Left renal cortex interstitium (tissue), 4 donors: ENCODE results near the gene SLC22A3. TPM values are rescaled to one million over a fixed set of nuclear protein-coding genes. Genes with fewer than 3 reads are reported as not detected.
"Not testable (repeated sequence)": the region's sequence is repeated elsewhere in the genome, so short reads cannot be mapped to it uniquely, and the experiment has no call there.

ENCODE experiments used
- DNase-seq, 4 donors: peaks; one replicate each; pipeline ENCODE4 v3.0.0-alpha.2; 2013; ENCODE audit warnings: low read depth in 4 of 4, low spot score in 2 of 4, missing footprints in 1 of 4
- polyA plus RNA-seq, 4 donors: library from polyadenylated mRNA; unstranded; fragments of 120-200 nt; gene quantifications; one replicate each; pipeline ENCODE4 v1.2.1, GENCODE V29; 2013; ENCODE audit not compliant: insufficient read length in 4 of 4

SLC22A3 gene
- polyA plus RNA-seq, 4 donors, result 3.9 to 6.5 (median 4.7) TPM

DNA sequence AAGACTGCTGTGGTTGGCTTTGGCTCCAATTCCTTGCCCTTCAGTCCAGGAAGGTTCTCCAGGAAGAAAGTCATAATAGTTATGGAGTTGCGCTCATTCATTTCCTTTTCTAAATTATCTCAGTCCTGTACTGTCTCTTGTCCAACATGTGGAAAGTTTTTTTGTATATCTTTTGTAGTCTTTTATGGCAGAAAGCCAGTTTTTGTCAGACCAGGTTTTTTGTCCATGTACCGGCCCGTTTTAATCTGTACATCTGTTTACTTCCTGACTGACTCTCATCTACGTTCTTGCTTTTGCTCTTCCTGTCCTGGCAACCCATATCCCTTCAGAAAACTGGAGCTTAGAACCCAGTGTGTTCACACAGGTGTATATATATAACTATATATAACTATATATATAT, 127.9 kb downstream of the SLC22A3 start:
- DNase-seq, result not testable (repeated sequence)

DNA sequence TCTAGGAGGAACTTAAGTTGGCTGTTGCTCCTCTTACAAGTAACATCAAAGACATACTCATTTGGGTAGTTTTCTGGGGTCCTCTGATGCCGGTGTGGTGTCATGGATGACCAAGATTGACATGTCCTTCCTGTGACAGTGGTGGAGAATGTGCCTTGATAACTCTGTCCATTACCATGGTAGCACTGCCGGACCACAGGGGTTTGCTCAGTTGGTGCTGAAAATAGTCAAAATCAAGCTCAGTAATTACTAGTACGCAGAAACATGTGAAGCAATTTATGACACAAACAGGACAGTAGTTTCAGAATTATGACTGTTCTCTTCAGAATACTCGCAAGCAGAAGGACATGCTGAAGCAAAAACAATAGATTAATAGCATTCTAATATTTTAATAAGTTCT, 128.9 kb downstream of the SLC22A3 start:
- DNase-seq, result not testable (repeated sequence)

DNA sequence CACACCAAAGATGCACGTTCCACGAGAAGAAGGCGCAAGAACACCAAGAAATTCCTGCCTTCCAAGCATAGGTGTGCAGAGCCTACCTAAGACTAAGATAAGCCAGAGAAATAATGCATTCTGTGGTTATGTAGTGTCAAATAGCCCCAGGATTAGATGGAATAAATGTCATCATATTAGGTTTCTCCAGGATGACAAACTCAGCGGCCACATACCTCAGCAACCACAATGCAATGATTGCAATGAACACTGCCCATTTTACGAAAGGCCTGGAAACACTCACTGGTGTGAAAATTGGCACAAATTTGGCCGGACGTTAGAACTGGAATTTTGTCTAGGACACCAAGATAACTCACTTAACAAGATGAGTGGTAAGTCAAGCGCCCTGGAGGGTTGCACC, 129.7 kb downstream of the SLC22A3 start:
- DNase-seq, result no peak

DNA sequence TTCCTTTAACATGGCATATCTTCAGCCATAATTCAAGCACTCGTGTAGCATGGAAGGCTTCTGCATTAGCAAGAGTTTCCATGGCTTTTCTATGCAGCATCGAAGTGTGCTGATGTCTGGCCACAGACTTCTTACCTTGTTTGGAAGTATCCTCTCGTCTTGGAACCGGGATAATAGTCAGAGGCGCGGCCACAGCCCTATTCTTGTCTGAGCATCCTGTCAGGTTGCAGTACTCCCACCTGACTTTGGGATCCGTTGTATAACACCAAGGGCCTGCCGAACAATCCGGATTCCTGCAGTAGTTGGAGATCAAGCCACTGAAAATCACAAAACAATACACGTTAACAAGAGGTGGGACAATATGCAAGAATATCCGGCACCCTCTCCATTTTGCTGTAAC, 138.9 kb downstream of the SLC22A3 start:
- no peak for DNase-seq

DNA sequence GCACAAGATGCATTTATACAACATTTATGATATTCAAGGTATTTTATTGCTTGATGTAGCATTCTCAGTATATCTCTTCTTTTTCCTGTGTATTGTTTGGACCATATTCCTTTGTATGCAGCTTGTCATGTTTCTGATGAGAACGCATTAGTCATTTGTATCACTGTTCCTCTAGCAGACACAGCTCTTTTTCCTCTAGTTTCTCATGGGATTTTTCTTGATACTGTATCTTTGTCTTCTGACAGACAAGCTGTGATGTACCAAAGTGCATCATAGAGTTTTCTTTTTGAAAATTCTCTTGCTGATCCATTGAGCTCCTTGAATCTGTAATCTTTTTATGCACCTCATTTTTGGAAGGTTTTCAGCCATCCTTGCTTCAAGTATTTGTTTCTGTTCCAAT, 140.9 kb downstream of the SLC22A3 start:
- no peak for DNase-seq

DNA sequence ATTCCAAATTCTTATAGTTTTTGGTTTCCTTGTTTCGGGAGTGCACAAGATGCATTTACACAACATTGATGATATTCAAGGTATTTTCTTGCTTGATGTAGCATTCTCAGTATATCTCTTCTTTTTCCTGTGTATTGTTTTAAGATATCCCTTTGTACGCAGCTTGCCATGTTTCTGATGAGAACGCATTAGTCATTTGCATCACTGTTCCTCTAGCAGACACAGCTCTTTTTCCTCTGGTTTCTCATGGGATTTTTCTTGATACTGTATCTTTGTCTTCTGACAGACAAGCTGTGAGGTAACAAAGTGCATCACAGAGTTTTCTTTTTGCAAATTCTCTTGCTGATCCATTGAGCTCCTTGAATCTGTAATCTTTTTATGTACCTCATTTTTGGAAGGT, 146.4 kb downstream of the SLC22A3 start:
- no peak for DNase-seq

DNA sequence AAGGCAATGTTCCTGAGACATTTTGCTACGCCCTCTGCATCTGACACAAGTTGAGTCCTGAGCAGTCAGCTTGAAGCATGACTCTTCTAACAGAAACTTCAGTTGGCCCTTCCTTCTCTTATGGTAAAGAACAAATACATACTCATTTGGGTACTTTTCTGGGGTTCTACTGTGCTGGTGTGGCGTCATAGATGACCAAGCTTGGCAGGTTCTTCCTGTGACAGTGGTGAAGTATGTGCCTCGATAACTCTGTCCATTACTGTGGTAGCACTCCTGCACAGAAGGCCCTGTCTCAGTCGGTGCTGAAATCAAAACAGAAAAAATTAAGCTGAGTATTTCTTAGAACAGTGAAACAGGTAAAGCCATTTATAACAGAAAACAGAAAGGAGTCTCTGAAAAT, 152.5 kb downstream of the SLC22A3 start:
- no peak for DNase-seq

Other genes with a start within 250 kb of the SLC22A3 start
- gene SLC22A1, start 226.6 kb upstream of the SLC22A3 start, polyA plus RNA-seq, result under 1 TPM in 3 of 4 donors, not detected in 1; 0.53 to 0.66 (median 0.58) TPM
- gene SLC22A2, start 89.6 kb upstream of the SLC22A3 start, polyA plus RNA-seq, result 10 to 100 TPM in 2 of 4 donors, 1 to 10 TPM in 2; 9.2 to 10.7 (median 9.8) TPM